Measurements from ENCODE around the gene EPHA4. TPM values are rescaled to one million over a fixed set of nuclear protein-coding genes. Genes with fewer than 3 reads are reported as not detected.

The EPHA4 gene
- total and polyA plus RNA-seq, 2 of the 4 experiments (the other 2 are of a cell fraction), result 36.9 to 132 TPM

DNA sequence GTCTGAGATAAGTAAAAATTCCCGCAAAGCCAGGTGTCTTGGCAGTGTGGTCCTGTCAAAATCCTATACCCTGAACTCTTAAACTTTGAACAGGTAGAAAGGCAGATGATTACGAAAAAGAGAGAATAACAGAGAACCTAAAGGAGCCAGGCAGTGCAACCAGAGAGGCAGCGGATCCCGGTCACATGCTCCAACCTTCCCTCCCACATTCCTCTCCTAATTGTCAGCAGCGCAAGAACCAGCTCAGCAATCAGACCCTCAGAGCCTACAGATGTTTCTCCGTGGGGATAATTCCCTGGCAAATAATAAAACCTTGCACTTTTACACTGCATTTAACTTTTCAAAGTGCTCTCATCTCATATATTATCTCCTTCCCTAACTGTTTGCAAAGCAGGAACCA lies 124.8 kb downstream of the EPHA4 start:
- intact Hi-C loops (cut with micrococcal nuclease) (no loop called here), in situ Hi-C loops (cut with MboI; ENCODE audit: low sequenced_read_pairs) (no loop called here), dilution Hi-C loops (cut with HindIII; ENCODE audit: low sequenced_read_pairs, unreplicated experiment) (no loop called here)
- H3K4me2 ChIP-seq (ENCODE audit: low read depth, low read length), result no peak overlapping the region
- no peak overlapping the region for H2BK15ac ChIP-seq (ENCODE audit: low read depth, low read length)
- no TSS peak for BruUV-seq (replicated peaks)
- H2BK120ac ChIP-seq (ENCODE audit: low read depth, low read length), result no peak overlapping the region
- POLR2A ChIA-PET (ENCODE audit: unreplicated experiment), result no interaction called here
- H2AK5ac ChIP-seq (ENCODE audit: low read depth, low read length), result no peak overlapping the region
- TF ChIP-seq RAD21 (IDR thresholded peaks at IDR 0.05; ENCODE audit: low read length) (no peak), NFE2L2 (IDR thresholded peaks at IDR 0.05; ENCODE audit: low read depth, low read length) (no peak)
- TF ChIP-seq, protein P1, sequence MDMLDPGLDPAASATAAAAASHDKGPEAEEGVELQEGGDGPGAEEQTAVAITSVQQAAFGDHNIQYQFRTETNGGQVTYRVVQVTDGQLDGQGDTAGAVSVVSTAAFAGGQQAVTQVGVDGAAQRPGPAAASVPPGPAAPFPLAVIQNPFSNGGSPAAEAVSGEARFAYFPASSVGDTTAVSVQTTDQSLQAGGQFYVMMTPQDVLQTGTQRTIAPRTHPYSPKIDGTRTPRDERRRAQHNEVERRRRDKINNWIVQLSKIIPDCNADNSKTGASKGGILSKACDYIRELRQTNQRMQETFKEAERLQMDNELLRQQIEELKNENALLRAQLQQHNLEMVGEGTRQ (IDR thresholded peaks at IDR 0.05; ENCODE audit: low read depth, low read length), result peak; percentile 44; the same call in 1 of the 2 replicates
- no peak overlapping the region for H3K56ac ChIP-seq (ENCODE audit: extremely low read depth, insufficient read depth, low read length)
- H4K91ac ChIP-seq (ENCODE audit: insufficient read depth, low read depth, low read length), result no peak overlapping the region
- H3K4ac ChIP-seq (ENCODE audit: low read depth, low read length), result no peak overlapping the region
- no peak overlapping the region for H3K18ac ChIP-seq (ENCODE audit: low read depth, low read length)
- H3K79me1 ChIP-seq (ENCODE audit: low read depth in 1 of 2, low read length in 2 of 2), result peaks cover 0 to 3% of the 10 kb centered on the region in 2 experiments; a peak in 1 of 4 replicates
- H4K20me1 ChIP-seq (ENCODE audit: insufficient read depth, low read length), result no peaks in the 10 kb centered on the region
- H3K23ac ChIP-seq (ENCODE audit: low read depth, low read length), result no peak overlapping the region
- H3K36me3 ChIP-seq (ENCODE audit: control insufficient read depth, insufficient read depth, low read length), result peaks cover 10% of the 10 kb centered on the region
- no peak overlapping the region for H2BK5ac ChIP-seq (ENCODE audit: low read depth, low read length, poor library complexity, severe bottlenecking)
- no peak overlapping the region for H3K14ac ChIP-seq (replicated peaks; ENCODE audit: low read depth, low read length)
- H2BK20ac ChIP-seq (ENCODE audit: low read depth, low read length), result no peak overlapping the region
- no peak overlapping the region for H4K8ac ChIP-seq (ENCODE audit: low read depth in 2 of 2, low read length in 2 of 2)
- peaks cover 2% of the 10 kb centered on the region for H3K4me1 ChIP-seq (ENCODE audit: control insufficient read depth, insufficient read depth, low read length)
- H3K27me3 ChIP-seq (ENCODE audit: control insufficient read depth, insufficient read depth, low read length), result no peaks in the 10 kb centered on the region
- no peak overlapping the region for H3K27ac ChIP-seq (ENCODE audit: insufficient read depth, low read length)
- no peak overlapping the region for H2AK9ac ChIP-seq (replicated peaks; ENCODE audit: low read depth, low read length, poor library complexity)
- CTCF ChIA-PET, result interaction anchor here (0.5 to 0.7 kb wide), 2 partner anchors 20 to 26 kb away, joined by 3 read pairs; no protein-coding TSS in a partner anchor
- H3K9me3 ChIP-seq (ENCODE audit: control insufficient read depth, insufficient read depth, low read length), result no peaks in the 10 kb centered on the region
- H3K9ac ChIP-seq (ENCODE audit: low read depth, low read length), result no peak overlapping the region
- H3K9me1 ChIP-seq (ENCODE audit: insufficient read depth, low read length), result no peaks in the 10 kb centered on the region; the same call in 1 of the 2 replicates
- no peak overlapping the region for H3K4me3 ChIP-seq (ENCODE audit: insufficient read depth, low read depth, low read length)
- ATAC-seq (ENCODE audit: low read depth) (peak; percentile 56), DNase-seq (peak; percentile 41)
- 70% methylated on average over 4 of the region's 6 CpGs; no CpG with 5 or more reads in 1 of the 2 experiments for WGBS, 2 experiments (ENCODE audit: extremely low coverage in 2 of 2, insufficient read length in 1 of 2)
- H2AFZ ChIP-seq (replicated peaks; ENCODE audit: low read length, poor library complexity), result no peak overlapping the region
- no peak overlapping the region for H4K5ac ChIP-seq (ENCODE audit: low read depth, low read length)
